Heart right ventricle (tissue), 16 donors: ENCODE data around the gene ANKFY1. TPM values are rescaled to one million over a fixed set of nuclear protein-coding genes. Genes with fewer than 3 reads are reported as not detected.
"Not testable (repeated sequence)": the region's sequence is repeated elsewhere in the genome, so short reads cannot be mapped to it uniquely, and the experiment has no call there.

Experiments used
- ATAC-seq, 8 donors: fragments of 200-7000 bp; cut with Tn5 transposase; one replicate each; pipeline ENCODE4 v1.9.1; 2020; ENCODE audit warnings: mild to moderate bottlenecking in 8 of 8, moderate library complexity in 8 of 8, moderate number of reproducible peaks in 1 of 8
- DNase-seq, 2 donors: peaks; one replicate each; pipeline ENCODE4 v3.0.0-alpha.2; 2020
- H3K27ac ChIP-seq, 10 donors: fragments of 200-600 bp; sonication (generic) in 2 of 10; one replicate each; pipeline versions ENCODE4 v1.5.0 to v1.8.0; 2020 to 2022; ENCODE audit warnings: mild to moderate bottlenecking in 3 of 10
- H3K27me3 ChIP-seq, 7 donors: fragments of 200-600 bp; one replicate each; pipeline ENCODE4 v1.8.0; 2021 to 2022; ENCODE audit warnings: mild to moderate bottlenecking in 2 of 7
- H3K36me3 ChIP-seq, 9 donors: fragments of 200-600 bp; sonication (generic) in 1 of 9; one replicate each; pipeline versions ENCODE4 v1.5.0 to v1.8.0; 2020 to 2022; ENCODE audit warnings: mild to moderate bottlenecking in 2 of 9
- H3K4me1 ChIP-seq, 9 donors: fragments of 200-600 bp; sonication (generic) in 1 of 9; one replicate each; pipeline versions ENCODE4 v1.5.0 to v1.8.0; 2020 to 2022; ENCODE audit warnings: mild to moderate bottlenecking in 4 of 9
- H3K4me3 ChIP-seq, 10 donors: fragments of 200-600 bp; sonication (generic) in 2 of 10; one replicate each; pipeline versions ENCODE4 v1.5.0 to v1.8.0; 2020 to 2022; ENCODE audit warnings: mild to moderate bottlenecking in 7 of 10, moderate library complexity in 2 of 10
- H3K9me3 ChIP-seq, 11 donors: fragments of 200-600 bp in 10 of 11; sonication (generic) in 2 of 11; one replicate each; pipeline versions ENCODE4 v1.5.0 to v1.8.0; 2013 to 2022; ENCODE audit warnings: mild to moderate bottlenecking in 2 of 11, control low read depth in 1 of 11, moderate library complexity in 1 of 11
- WGBS, 2 donors: extraction: QIAGEN DNeasy Blood & Tissue Kit; methylation state at CpG; one replicate each; pipeline ENCODE4 v1.1.7; 2013; ENCODE audit warnings: inconsistent platforms in 1 of 2; 5-methylcytosine and 5-hydroxymethylcytosine counted together
- intact Hi-C, 10 donors: fragments of 100-400 bp; cut with DNase I; formaldehyde crosslinking; loops; one replicate each; pipeline versions ENCODE4 v1.11.1 to v1.14.2; 2022
- polyA plus RNA-seq, 2 donors: library from polyadenylated mRNA; stranded (reverse); fragments of 200-250 nt; gene quantifications; one replicate each; pipeline ENCODE4 v1.2.3, GENCODE V29; 2013
- total RNA-seq, 10 donors: library from RNA; stranded (reverse); fragmentation: NEBNext Ultra II Directional in 3 of 10; extraction: Animal tissue kit (Norgen Biotek cat#: 25700) in 3 of 10; gene quantifications; one replicate each; pipeline versions ENCODE4 v1.2.1 to v1.2.4, GENCODE V29; 2021 to 2023
- TF ChIP-seq, protein P1 (sequence below), 9 donors: fragments of 200-600 bp; sonication (generic) in 2 of 9; IDR thresholded peaks; one replicate each; pipeline versions ENCODE4 v1.5.0 to v1.8.0; 2021 to 2022; ENCODE audit warnings: antibody characterized with exemption in 9 of 9, mild to moderate bottlenecking in 5 of 9, moderate library complexity in 1 of 9
- donor health status: Arrhythmogenic right ventricular cardiomyopathy.
- donor health status: ischemic (EF 13 %, LVEDD 7.1; RV severe dilation, severe dysfunction).
- donor health status: healthy with polysubstance abuse.
- donor health status: DM: no; HTN: yes; CAD: no.
- donor health status: DM: no; HTN: no; CAD: no.
- donor health status: ischemic (EF 25% LVEDD 6.9; RV normal size, moderate dysfunction).
- donor health status: ischemic (EF 25% LVEDD 5.7; RV mildly dilated, moderate dysfunction).
- donor health status: healthy.
- donor health status: DM: yes; HTN: yes; CAD: no.
- donor health status: Ischemic cardiomyopathy.
- donor health status: ischemic (EF 35%, LVEDD 5.7; RV mildly dilated, moderate dysfunction).
- donor health status: nonischemic (EF 11% LVEDD 7.7; RV severe dilation, severe dysfunction).
- donor health status: DM: yes; HTN: yes; CAD: no.
- donor health status: PGD.
- donor health status: ischemic (EF 29% LVEDD 5.4; RV normal size, mild dysfunction).
- donor health status: nonischemic (EF 23%, LVEDD 6.1; RV moderate dilation, normal function).

The ANKFY1 gene
- total and polyA plus RNA-seq, 12 donors: 8.6 to 34.4 (median 24.0) TPM

GRCh38 chr17:4262703-4263102, 1.1 kb downstream of the ANKFY1 start:
- DNase-seq: no peak
- Histone ChIP-seq H3K27me3 (no peaks in the 10 kb centered on the region), H3K36me3 (peaks cover 0 to 36% (median 10%) of the 10 kb centered on the region in 9 donors), H3K9me3 (peaks cover 0 to 22% (median 12%) of the 10 kb centered on the region in 11 donors), H3K4me3 (peak overlapping the region; percentile 72 to 100 (median 84)), H3K4me1 (peaks cover 8 to 29% (median 23%) of the 10 kb centered on the region in 9 donors), H3K27ac (peak overlapping the region in 8 of 10 donors; percentile 84 to 97 (median 90))
- no peak for ATAC-seq
- WGBS, 2 donors: 47 to 49% methylated on average over 8 of the region's 8 CpGs
- TF ChIP-seq, protein P1, sequence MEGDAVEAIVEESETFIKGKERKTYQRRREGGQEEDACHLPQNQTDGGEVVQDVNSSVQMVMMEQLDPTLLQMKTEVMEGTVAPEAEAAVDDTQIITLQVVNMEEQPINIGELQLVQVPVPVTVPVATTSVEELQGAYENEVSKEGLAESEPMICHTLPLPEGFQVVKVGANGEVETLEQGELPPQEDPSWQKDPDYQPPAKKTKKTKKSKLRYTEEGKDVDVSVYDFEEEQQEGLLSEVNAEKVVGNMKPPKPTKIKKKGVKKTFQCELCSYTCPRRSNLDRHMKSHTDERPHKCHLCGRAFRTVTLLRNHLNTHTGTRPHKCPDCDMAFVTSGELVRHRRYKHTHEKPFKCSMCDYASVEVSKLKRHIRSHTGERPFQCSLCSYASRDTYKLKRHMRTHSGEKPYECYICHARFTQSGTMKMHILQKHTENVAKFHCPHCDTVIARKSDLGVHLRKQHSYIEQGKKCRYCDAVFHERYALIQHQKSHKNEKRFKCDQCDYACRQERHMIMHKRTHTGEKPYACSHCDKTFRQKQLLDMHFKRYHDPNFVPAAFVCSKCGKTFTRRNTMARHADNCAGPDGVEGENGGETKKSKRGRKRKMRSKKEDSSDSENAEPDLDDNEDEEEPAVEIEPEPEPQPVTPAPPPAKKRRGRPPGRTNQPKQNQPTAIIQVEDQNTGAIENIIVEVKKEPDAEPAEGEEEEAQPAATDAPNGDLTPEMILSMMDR (IDR thresholded peaks at IDR 0.05): no peak
- intact Hi-C loops: loop anchor here in 4 of 10 donors (2.0 to 10.0 kb wide), 3 partner anchors 45 to 104 kb away; partner anchors contain the start of gene UBE2G1 (in 1 of the 4)

DNA sequence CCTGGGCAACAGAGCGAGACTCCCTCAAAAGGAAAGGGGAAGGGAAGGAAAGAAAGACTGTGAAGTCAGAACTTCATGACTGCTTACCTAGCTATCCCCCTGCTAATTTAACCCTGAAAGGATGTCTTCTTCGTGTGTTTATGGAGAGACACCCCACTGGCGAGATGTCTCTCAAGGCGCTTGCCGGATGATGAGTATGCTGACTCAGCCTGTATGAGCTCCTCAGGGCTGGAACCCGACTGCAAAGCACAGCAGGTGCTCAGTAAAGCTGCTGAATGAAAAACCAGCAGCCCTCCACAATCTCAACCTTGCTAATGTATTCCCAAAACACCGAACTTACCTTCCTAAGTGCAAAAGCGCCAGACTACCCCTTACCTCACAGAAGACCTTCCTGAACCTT, 2.3 kb downstream of the ANKFY1 start:
- Histone ChIP-seq H3K4me3 (no peak overlapping the region), H3K9me3 (peaks cover 0 to 22% (median 12%) of the 10 kb centered on the region in 11 donors), H3K4me1 (peaks cover 8 to 36% (median 23%) of the 10 kb centered on the region in 9 donors), H3K36me3 (peaks cover 0 to 31% (median 10%) of the 10 kb centered on the region in 9 donors), H3K27ac (no peak overlapping the region), H3K27me3 (no peaks in the 10 kb centered on the region)
- no peak for DNase-seq
- intact Hi-C loops: loop anchor here in 3 of 10 donors (5.0 to 10.0 kb wide), 2 partner anchors 44 to 47 kb away; no protein-coding TSS in a partner anchor
- TF ChIP-seq, protein P1 (IDR thresholded peaks at IDR 0.05): no peak
- ATAC-seq: no peak
- WGBS, 2 donors: 89 to 93% methylated on average over 8 of the region's 8 CpGs

DNA sequence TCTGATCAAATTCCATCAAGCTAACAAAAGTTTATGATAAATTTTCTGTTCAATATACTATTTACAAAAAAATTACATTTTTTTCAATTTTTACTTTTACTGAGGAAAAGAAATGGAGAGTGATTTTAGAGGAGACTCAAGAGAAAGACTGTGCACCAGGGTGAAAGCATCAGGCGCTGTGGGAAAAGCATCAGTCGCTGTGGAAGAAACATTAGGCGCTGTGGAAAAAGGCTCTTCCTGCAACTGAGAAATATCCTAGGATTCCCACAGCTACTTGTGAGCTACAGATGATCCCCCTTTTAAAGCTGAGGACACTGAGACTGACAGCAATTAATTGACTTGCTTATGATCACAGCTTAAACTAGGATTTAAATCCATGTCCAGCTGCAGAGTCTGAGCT, 4.9 kb downstream of the ANKFY1 start:
- no peak for ATAC-seq
- TF ChIP-seq, protein P1 (IDR thresholded peaks at IDR 0.05): no peak
- peaks cover 0 to 31% (median 15%) of the 10 kb centered on the region in 11 donors for H3K9me3 ChIP-seq
- H3K27me3 ChIP-seq: no peaks in the 10 kb centered on the region
- peaks cover 0 to 39% (median 10%) of the 10 kb centered on the region in 9 donors for H3K36me3 ChIP-seq
- no peak for DNase-seq
- 96 to 99% methylated on average over 3 of the region's 3 CpGs for WGBS, 2 donors
- intact Hi-C loops: no loop called here
- H3K27ac ChIP-seq: no peak overlapping the region
- peaks cover 2 to 44% (median 18%) of the 10 kb centered on the region in 9 donors for H3K4me1 ChIP-seq
- no peak overlapping the region for H3K4me3 ChIP-seq

- intact Hi-C loops: no loop called here
- Histone ChIP-seq H3K36me3 (peaks cover 0 to 39% (median 10%) of the 10 kb centered on the region in 9 donors), H3K4me1 (peaks cover 0 to 32% (median 6%) of the 10 kb centered on the region in 9 donors), H3K9me3 (peaks cover 0 to 31% (median 15%) of the 10 kb centered on the region in 11 donors), H3K4me3 (no peak overlapping the region), H3K27ac (no peak overlapping the region), H3K27me3 (no peaks in the 10 kb centered on the region)
- no peak for DNase-seq
- TF ChIP-seq, protein P1 (IDR thresholded peaks at IDR 0.05): no peak
- WGBS, 2 donors: 88 to 98% methylated on average over 2 of the region's 2 CpGs
- ATAC-seq: no peak
These were observed 6.8 kb downstream of the ANKFY1 start for GRCh38 chr17:4256952-4257351.

GRCh38 chr17:4255271-4255670, 8.5 kb downstream of the ANKFY1 start:
- peaks cover 0 to 32% (median 1%) of the 10 kb centered on the region in 9 donors for H3K4me1 ChIP-seq
- H3K27me3 ChIP-seq, H3K27ac ChIP-seq, H3K4me3 ChIP-seq, intact Hi-C loops, ATAC-seq, DNase-seq: not testable (repeated sequence)
- peaks cover 0 to 29% (median 10%) of the 10 kb centered on the region in 9 donors for H3K36me3 ChIP-seq
- WGBS, 2 donors: 93 to 97% methylated on average over 6 of the region's 6 CpGs
- H3K9me3 ChIP-seq: peaks cover 0 to 31% (median 15%) of the 10 kb centered on the region in 11 donors
